AG08395 (cell line): Measurements from ENCODE around the gene IGFN1.

Experiments used
- DNase-seq: peaks from one replicate; pipeline ENCODE4 v3.0.0; 2012; ENCODE audit warnings: mixed read lengths, low spot score

IGFN1 gene

DNA sequence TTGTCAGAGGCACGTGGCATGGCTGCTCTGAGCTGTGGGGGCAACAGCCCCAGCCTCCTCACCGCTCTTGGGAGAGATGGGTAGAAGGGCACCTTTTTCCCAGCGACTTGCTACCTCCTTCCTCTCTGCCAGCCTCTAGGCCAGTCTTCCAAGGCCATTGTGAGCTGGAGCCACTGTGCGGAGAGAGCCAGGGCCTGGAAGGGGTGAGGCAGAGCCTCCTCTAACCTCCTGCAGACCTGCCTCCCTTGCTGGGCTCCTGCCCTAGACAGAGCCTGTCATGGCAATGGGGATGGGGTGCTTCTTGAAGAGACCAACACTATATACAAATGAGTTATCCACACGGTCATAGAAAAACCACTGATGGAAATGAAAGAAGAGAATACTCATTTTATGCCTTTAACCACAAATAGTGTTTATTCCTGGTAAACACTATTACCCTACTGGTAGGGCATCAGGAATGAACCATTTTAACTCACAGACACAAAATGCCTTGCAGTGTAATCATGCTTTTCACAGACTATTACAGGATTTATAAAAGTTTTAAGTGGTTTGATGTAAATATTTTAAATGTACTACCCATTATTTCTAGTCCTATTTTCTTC is 5.0 kb upstream of the IGFN1 start:
- no peak for DNase-seq

DNA sequence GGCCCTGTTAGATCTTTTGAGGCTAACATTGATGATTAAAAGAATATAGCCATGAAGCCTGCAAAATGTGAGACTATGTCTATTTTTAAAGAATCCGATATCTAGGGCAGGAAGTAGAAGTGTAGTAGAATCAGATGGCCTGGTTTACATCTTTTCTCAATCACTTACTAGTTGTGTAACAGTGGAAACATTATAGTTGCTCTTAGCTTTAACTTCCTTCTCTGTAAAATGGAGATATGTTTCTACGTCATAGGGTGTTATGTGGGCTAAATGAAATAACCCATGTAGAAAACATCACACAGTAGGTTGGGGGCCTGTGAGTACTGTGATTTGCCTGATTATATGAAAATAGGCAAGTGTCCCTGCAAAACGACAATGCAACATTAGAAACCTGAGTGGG is 4.4 kb upstream of the IGFN1 start:
- DNase-seq: no peak

DNA sequence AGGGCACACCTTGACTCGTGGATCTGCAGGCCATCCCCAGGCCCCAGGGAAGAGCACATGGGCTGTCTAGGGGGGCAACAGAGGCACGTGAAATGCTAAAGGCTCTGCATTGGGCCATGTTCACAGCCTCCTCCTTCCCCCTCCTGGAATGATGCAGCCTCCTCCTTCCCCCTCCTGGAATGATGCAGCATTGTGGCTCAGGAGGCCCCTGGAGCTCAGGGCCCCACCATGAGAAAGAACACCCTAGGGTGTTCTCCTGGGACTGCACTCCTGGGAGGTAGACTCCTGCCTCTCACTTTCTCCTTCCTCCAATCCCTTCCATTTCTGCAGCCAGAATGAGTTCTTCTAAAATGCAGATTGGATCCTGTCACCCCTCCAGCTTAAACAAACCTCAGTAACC is 1.5 kb upstream of the IGFN1 start:
- no peak for DNase-seq

- DNase-seq: no peak
These were observed 619 bp upstream of the IGFN1 start for GRCh38 chr1:201190005-201190404.

DNA sequence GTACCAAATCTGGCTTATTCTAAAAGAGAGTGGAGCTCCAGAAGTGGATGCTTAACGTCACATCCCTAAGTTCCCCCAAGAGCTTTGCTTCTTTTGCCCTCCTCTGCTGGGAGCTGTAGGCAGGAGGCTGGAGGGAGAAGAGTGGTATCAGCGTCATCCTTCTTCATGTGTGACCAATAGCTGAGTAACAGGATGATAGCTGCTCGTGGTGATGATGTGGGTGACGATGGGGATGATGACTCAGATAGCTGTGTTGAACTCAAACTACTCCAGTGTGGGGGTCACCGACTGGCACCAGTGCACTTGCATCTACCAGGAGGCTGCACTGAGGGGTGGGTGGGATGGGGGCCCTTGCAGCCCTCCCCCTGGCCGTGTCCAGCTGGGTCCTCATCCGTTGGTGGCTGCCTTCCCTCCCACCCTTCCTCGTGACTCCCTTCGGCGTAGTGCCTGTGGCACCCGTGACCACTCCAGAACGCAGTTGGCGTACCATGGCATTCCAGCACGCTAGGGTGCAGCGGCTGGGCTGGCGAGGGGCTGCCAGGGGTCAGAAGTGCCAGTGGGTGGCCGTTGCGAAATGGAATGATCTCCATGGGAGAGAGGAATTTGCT is 1.1 kb downstream of the IGFN1 start:
- DNase-seq: peak; percentile 90

GRCh38 chr1:201192261-201192788 is 1.7 kb downstream of the IGFN1 start:
- DNase-seq: no peak

DNA sequence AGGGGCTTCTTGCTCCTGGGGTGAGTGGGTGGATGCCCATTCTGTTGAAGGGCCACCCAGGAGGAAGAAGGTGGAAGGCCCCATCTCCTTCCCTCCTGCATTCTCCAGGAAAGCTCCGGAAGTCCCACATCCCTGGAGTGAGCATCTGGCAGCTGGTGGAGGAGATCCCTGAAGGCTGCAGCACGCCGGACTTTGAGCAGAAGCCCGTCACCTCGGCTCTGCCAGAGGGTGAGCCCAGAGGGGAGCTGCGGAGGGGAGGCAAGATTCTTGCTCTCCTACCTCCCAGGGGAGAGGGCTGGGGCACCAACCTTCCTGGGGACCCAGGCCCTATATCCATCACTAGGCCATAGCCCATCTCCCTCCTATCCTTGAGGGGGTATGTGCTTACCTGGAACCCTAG is 3.4 kb downstream of the IGFN1 start:
- DNase-seq: no peak

DNA sequence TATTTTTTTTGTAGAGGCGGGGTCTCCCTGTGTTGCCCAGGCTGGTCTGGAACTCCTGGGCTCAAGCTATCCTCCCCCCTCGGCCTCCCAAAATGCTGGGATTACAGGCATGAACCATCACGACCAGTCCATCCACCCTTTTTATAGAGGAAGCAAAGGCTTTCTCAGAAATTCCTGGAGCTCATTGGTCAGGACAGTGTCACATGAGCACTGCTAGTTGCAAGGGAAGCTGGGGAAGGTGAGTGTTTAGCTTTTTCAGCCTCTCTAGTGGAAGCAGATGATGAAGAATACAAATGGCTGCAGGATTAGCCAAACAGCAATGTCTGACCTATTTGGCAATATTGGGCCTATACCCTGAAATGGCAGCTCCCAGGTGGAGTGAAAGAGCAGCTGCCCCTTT is 8.0 kb downstream of the IGFN1 start:
- no peak for DNase-seq

DNA sequence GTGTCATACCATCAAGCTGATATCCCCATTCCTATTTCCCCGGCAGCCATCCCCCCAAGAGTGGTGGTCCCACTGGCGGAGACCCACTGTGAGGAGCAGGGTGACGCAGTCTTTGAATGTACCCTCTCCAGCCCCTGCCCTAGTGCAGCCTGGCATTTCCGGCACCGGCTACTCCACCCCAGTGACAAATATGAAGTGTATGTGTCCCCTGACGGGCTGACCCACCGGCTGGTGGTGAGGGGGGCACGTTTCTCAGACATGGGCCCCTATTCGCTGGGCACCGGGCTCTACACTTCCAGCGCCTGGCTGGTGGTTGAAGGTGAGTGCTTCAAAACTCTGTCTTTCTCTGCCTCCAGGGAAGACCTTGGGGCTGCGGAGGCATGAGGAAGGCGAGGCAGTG is 14.4 kb downstream of the IGFN1 start:
- DNase-seq: no peak

DNA sequence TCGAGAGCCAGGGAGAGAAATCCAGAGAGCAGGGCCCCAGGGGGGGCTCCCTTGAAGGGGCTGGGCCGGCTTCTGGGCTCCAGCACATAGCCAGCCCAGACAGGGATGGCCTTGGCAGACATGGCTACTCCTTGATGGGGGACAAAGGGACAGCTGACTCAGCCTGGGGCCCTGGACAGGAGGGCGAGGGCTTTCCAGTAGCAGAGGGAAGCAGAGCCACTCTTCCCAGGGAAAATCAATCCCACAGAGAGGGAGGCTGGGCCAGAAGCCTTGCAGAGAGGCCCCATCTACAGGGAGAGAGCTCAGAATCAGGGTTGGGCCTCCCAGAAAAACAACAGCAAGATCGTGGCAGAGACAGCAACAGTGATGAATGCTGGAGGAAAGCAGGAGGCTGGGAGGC is 15.6 kb downstream of the IGFN1 start:
- DNase-seq: no peak

GRCh38 chr1:201207046-201207445 is 16.4 kb downstream of the IGFN1 start:
- DNase-seq: no peak

DNA sequence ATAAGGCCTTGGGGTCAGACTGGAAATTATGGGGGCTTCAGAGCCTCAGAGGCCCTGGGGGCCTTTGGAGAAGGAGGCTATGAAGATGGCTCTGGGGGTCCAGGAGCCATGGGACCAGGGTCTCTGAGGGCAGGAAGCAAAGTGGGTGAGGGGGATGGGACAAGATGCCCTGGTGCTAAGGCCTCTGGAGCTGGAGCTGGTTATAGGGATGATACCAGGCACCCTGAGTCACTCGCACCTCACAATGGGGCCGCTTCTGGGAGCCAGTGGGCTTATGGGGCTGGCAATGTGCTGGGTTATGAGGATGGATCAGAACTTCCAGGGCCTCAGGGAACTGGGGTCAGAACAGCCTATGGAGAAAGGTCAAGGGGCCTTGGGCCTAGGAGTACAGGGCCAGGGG is 17.6 kb downstream of the IGFN1 start:
- no peak for DNase-seq

- DNase-seq: no peak
These were observed 21.4 kb downstream of the IGFN1 start for GRCh38 chr1:201212056-201212455.

DNA sequence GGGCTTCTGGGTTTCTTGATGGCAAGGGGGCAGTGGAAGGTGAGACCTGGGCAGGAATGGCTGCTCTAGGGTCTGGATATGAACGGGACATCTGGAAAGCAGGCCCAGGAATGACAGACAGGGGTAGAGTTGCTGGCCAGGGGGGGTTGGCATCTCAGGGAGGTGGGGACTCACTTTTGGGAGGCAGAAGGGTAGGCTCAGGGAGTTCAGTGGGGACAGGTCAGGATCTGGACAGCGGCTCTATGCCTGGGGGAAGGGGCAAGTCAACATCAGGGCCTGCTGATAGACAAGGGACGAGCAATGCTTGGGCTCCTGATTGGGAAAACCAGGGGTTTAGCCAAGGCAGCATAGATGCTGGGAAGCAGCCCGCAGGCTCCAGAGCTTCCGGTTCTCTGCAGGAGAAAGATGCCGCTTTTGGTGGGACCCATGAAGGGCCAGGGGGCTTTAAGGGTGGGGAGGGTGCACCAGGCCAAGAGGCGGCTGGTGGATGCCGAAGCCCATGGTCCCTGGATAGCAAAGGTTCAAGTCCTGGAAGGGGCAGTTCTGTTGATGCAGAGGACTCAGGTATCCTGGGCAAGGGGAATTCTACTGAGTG is 21.9 kb downstream of the IGFN1 start:
- no peak for DNase-seq

DNA sequence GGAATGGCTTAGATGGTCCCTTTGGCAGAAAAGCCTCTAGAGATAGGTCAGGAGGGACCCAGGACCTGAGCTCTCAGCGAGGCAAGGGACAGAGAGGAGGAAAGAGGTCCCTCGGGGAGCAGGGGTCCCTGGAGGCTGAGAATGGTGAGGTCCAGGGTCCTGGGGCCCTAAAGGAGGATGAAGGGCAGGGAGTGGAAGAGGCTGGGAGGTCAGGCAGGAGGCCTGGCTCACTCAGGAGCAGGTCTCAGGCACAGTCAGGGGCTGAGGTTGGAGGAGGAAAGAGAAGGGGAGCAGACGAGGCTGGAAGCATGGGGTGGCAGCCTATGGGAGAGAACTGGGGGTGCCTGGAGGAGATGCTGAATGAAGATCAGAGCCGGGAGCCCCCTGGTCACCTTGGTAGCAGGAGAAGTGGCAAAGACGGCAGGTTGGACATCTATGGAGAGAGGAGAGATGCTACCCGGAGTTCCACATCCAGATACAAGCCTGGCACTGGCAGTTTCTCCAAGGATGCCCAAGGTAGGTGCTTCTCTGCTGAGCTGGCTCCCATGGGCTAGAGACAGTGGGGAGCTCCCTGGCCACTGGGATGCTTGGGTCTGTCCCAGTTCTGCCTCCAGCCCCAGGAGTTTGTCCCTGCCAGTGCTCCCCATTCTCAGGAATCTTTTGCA is 22.6 kb downstream of the IGFN1 start:
- DNase-seq: no peak

- no peak for DNase-seq
These were observed 23.3 kb downstream of the IGFN1 start for GRCh38 chr1:201213926-201214325.

- no peak for DNase-seq
These were observed 23.8 kb downstream of the IGFN1 start for GRCh38 chr1:201214461-201214860.

GRCh38 chr1:201214886-201215285 is 24.3 kb downstream of the IGFN1 start:
- no peak for DNase-seq

DNA sequence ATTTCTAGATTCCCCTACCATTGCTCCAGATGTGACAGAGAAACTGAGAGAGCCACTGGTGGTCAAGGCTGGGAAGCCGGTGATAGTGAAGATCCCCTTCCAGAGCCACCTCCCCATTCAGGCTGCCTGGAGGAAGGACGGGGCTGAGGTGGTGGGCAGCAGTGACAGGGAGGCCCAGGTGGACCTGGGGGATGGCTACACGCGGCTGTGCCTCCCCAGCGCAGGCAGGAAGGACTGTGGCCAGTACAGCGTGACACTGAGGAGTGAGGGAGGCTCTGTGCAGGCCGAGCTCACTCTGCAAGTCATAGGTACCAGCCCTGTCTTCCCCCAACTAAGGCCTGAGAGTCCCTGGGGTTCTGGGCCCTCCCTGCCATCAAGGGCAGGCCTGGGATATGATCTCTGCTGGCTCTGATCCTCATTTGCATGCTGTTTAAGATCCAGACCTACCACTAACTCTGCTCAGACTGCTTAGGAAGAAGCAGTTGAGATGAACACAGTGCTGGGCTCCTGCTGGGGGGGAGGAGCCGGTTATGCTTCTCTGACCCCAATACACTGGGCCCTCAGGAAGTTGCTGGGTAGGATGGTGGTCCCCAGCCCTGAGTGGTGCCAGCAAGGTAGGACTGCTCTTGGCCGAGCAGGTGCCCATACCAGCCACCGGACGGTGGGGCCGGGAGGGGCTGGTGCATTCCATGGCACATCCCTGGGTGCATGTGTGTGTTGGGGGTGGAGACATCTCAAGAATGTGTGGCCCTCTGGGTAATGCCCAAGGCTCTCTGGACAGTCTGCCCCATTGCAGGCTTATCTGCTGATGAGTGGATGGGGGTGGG is 25.1 kb downstream of the IGFN1 start:
- no peak for DNase-seq

DNA sequence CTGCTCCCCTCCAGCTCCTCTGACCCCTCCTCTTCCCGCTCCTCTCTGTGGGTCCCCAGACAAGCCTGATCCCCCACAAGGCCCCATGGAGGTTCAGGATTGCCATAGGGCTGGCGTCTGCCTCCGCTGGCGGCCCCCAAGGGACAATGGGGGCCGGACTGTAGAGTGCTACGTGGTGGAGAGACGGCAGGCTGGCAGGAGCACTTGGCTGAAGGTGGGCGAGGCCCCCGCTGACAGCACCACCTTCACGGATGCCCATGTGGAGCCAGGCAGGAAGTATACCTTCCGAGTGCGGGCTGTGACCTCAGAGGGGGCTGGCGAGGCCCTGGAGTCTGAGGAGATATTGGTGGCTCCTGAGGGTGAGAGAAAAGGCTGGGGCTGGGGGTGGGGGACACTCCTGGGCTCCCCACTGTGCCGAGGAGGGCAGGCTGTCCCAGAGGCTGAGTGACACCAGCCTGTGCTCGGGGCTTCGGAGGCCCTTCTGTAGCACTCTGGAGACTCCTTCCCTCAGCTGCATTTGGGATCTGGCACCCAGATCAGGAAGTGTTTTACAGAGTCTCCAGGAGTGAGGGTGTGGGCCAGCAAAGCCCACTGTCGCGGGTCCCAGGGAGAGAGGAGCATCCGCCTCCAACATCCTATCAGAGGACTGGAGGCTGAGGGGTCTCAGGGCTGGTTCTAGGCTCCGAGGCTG is 25.9 kb downstream of the IGFN1 start:
- no peak for DNase-seq

- DNase-seq: no peak
These were observed 26.5 kb downstream of the IGFN1 start for GRCh38 chr1:201217146-201217545.

DNA sequence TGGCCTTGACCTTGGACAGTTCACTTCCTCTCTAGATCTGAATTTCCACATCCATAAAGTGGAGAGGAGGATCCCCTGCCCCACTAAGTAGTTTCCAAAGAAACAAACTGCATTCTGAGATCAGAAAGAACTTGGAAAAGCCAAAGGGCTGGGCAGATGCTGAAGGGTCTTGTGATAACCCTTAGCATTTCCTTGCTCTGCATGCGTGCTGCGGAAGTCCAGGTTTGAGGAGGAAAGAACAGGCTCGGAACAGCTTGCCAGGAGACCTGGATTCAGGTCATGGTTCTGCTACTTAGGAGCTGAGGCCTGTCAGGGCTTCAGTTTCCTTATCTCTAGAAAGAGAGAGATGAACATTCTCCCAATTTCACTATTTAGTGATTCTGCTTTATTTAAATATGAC is 27.2 kb downstream of the IGFN1 start:
- no peak for DNase-seq
